IgD-negative memory B cell (primary cell): ENCODE data around the gene OTUD5. TPM values are rescaled to one million over a fixed set of nuclear protein-coding genes. Genes with fewer than 3 reads are reported as not detected.

ENCODE experiments used
- H3K27ac Mint-ChIP-seq, 3 donors: one replicate each; pipeline ENCODE4 v1.8.0; 2020 to 2022; ENCODE audit warnings: mild to moderate bottlenecking in 3 of 3, mixed read lengths in 3 of 3, moderate library complexity in 1 of 3
- H3K27me3 Mint-ChIP-seq: one replicate; pipeline ENCODE4 v1.8.0; 2021; ENCODE audit warnings: mixed read lengths
- H3K36me3 Mint-ChIP-seq: one replicate; pipeline ENCODE4 v1.8.0; 2020; ENCODE audit warnings: mild to moderate bottlenecking, mixed read lengths
- H3K4me1 Mint-ChIP-seq, 3 donors: one replicate each; pipeline ENCODE4 v1.8.0; 2020 to 2022; ENCODE audit warnings: mixed read lengths in 3 of 3, mild to moderate bottlenecking in 1 of 3
- H3K4me3 Mint-ChIP-seq, 4 donors: one replicate each; pipeline ENCODE4 v1.8.0; 2020 to 2022; ENCODE audit warnings: mild to moderate bottlenecking in 4 of 4, mixed read lengths in 4 of 4, moderate library complexity in 3 of 4
- H3K9me3 Mint-ChIP-seq, 3 donors: one replicate each; pipeline ENCODE4 v1.8.0; 2020 to 2021; ENCODE audit warnings: mixed read lengths in 3 of 3, mild to moderate bottlenecking in 1 of 3
- polyA plus RNA-seq: library from polyadenylated mRNA; unstranded; fragments of 300-500 nt; fragmentation: Illumina TruSeq; gene quantifications from one replicate; pipeline ENCODE4 v1.2.3, GENCODE V29; 2021

OTUD5 gene
- polyA plus RNA-seq, 1 donor from 2014 or later, result 30.2 TPM

DNA sequence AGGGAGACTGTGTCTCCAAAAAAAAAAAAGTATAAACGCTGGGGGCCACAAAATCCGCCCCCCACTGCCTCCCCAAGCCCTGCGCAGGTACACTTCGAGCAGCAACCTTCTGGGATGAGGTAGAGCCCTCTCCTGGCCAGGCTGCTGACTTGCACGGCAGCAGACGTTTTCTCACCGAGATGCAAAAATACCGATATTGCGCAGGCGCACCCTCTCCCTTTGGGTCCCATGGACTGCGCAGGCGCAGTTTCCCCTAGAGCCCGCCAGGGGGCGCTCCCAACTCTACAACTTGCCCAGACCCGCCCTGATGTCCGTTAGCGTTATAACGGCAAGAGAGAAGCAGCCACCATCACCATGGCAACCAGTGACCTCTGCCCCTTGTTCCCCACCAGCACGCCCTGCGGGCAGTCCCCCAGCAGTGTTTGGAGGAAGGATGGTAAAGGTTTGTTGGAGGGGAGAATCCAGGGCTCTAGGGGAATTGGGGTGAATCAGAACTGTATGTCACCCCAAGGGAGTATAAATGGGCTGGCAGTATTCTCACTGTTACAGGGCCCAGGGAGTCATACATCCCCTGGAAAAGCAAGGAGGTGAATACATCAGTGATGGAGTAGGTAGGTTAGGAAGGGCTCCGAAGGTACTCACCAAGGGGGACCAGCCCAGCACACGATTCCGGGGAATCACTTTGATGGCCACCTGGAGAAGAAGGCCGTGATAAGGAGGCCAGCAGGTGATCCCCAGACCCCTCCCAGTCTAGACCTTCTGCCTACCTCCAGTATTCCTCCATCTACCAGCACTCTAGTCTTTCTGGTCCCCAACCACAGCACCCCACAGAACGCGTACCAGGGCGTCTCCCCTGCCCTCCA is 40.0 kb downstream of the OTUD5 start:
- H3K9me3 Mint-ChIP-seq, result peaks cover 0 to 3% (median 0%) of the 10 kb centered on the region in 3 donors
- H3K27ac Mint-ChIP-seq, result peak overlapping the region; percentile 96 to 98 (median 98)
- peaks cover 7% of the 10 kb centered on the region for H3K36me3 Mint-ChIP-seq
- peak overlapping the region; percentile 93 to 100 (median 94) for H3K4me3 Mint-ChIP-seq
- H3K4me1 Mint-ChIP-seq, result peaks cover 5 to 33% (median 20%) of the 10 kb centered on the region in 3 donors
- peaks cover 6% of the 10 kb centered on the region for H3K27me3 Mint-ChIP-seq

DNA sequence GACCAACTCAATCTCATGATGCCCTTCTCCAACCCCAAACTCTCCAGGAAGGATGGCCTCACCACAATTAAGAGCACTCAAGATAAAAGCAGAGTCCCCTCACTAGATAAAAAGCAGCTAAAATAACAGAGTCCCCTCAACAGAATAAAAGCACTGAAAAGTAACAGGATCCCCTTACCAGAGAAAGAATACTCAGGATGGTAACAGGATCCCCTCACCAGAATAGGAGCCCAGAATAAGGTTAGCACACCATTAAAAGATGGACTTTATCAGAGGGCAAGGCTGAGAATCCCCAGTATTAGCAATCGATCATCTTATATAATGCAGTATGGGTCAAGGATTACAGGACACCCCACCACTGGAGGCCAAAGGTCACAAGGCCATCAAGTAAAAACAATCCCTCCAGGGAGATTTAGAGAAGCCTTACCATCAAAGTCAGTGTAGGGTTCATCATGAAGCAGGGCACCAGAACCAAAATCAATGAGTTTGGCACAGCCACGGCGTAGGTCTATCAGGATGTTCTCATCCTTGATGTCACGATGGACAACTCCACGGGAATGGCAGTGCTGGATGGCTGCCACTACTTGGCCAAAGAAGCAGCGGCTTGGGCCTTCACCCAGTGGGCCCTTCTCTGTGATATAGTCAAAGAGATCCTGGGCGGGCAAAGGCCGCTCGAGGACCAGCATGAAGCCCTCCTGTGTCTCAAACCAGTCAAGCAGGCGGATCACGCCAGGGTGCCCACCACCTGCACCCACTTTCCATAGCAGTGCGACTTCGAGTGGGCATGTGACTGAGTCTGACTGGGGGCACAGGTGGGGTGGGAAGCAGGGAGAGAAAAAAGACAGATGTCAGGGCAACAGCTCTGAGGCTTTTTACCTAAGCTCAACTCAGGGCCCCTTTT is 42.6 kb downstream of the OTUD5 start:
- Mint-ChIP-seq H3K4me1 (peaks cover 20 to 36% (median 21%) of the 10 kb centered on the region in 3 donors), H3K36me3 (peaks cover 7% of the 10 kb centered on the region), H3K4me3 (peak overlapping the region; percentile 68 to 93 (median 81)), H3K27me3 (peaks cover 4% of the 10 kb centered on the region), H3K27ac (peak overlapping the region; percentile 67 to 95 (median 74)), H3K9me3 (peaks cover 0 to 3% (median 0%) of the 10 kb centered on the region in 3 donors)

DNA sequence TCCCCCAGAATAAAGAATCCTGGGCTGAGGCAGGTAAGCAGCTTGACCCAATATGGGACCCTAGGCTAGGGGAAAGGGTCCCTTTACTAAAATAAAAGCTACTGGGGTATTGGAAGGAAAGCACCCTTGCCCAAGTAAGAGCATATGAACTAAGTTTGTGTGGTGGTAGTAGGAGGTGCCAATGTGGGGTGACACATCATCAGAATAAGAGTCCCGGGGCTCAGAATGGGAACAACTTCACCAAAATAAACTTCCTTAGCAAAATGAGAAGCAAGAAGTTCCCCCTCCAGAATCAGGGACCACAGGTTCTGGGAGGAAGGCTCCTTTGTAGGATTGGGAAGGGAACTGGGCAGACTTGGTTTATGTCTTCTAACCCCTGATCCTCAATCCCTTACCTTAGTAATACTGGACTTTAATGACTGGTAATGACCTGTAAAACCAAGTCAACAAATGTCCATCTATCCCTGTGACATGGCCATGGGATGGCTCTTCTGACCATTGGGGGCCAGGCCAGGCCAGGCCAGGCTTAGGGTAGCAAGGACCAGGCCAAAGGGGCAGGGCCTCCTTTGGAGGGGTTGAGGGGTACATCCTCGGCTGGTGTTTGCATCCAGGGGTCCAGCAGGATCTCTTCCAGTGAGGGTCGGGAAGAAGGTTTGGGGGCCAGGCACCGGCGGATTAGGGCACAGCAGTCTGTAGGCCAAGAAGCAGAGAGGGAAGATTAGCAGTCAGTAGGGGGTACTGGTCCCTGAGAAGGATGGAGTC is 43.6 kb downstream of the OTUD5 start:
- Mint-ChIP-seq H3K4me3 (peak overlapping the region in 2 of 4 donors; percentile 13 to 79), H3K36me3 (peaks cover 7% of the 10 kb centered on the region), H3K27me3 (peaks cover 4% of the 10 kb centered on the region), H3K9me3 (peaks cover 0 to 3% (median 0%) of the 10 kb centered on the region in 3 donors), H3K27ac (peak overlapping the region in 2 of 3 donors; percentile 39 to 95), H3K4me1 (peaks cover 20 to 33% (median 21%) of the 10 kb centered on the region in 3 donors)

DNA sequence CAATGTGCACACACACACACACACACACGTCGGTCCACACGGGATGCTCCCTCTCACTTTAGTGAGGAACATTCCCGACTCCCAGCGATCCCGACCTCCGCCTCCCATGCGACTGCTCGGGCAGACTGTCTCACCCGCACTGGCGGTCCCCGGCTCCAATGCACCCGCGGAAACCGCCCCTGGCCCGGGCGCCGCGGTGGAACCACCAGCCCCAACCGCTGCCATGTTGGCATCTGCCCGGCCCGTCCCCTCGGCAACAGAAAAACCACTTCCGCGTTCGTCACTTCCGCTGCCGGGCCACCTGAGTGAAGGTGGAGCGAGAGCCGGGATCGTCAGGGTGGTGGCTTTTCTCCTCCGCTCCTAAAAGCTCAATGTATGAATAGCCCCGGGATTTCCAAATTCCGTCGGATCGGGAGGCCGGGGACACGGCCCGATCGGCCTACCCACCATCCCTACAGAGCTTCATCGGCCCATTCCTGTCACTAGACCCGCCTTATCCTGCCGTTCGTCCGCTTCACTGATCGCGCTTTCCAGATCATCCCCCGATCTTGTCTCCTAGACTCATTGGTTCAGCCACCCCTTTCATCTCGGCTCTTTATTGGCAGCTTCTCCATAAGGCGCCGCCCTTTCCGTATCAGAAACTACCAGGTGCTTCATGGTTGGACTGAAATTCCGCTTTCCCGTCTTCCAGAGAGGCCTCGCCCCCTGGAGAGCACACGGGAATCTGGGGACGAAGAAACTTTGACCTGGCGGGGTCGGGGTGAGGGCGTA is 45.8 kb downstream of the OTUD5 start, which contains the start of gene SLC35A2:
TSS of gene SLC35A2 (minus strand) at position 235 of the 771 bp plus-strand sequence. CDS start at position 225, 10 bp downstream.
- no peaks in the 10 kb centered on the region for H3K36me3 Mint-ChIP-seq
- H3K9me3 Mint-ChIP-seq, result no peaks in the 10 kb centered on the region
- peak within 1 kb of the TSS; percentile 87 to 96 (median 92) for H3K4me3 Mint-ChIP-seq
- H3K27ac Mint-ChIP-seq, result peak within 1 kb of the TSS; percentile 95 to 99 (median 98)
- H3K27me3 Mint-ChIP-seq, result peaks cover 4% of the 10 kb centered on the region
- peaks cover 15 to 30% (median 16%) of the 10 kb centered on the region in 3 donors for H3K4me1 Mint-ChIP-seq

DNA sequence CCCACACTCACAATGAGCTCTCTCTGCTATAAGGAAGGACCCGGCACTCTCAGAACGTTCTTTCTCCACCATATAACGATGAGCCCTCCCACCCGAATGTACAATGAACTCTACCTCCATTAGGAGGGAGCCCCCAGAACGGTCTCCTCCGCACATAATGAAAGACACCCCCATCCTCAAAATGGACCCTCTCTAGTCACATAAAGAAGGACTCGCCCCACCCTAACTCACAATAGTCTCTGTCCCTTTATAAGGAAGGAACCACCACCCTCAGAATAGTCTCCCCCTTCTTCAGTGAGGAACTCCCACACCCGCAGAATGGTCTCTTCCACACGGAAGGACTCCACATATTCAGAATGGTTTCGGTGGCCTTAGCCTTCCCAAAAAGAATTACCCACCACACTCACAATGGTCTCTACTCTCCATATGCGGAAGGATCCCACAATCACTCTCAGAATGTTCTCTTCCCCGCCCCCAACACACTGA is 46.4 kb downstream of the OTUD5 start:
- Mint-ChIP-seq H3K27ac (peak overlapping the region; percentile 95 to 99 (median 98)), H3K36me3 (no peaks in the 10 kb centered on the region), H3K4me3 (peak overlapping the region; percentile 87 to 96 (median 92)), H3K27me3 (peaks cover 4% of the 10 kb centered on the region), H3K4me1 (peaks cover 15 to 30% (median 15%) of the 10 kb centered on the region in 3 donors), H3K9me3 (no peaks in the 10 kb centered on the region)

DNA sequence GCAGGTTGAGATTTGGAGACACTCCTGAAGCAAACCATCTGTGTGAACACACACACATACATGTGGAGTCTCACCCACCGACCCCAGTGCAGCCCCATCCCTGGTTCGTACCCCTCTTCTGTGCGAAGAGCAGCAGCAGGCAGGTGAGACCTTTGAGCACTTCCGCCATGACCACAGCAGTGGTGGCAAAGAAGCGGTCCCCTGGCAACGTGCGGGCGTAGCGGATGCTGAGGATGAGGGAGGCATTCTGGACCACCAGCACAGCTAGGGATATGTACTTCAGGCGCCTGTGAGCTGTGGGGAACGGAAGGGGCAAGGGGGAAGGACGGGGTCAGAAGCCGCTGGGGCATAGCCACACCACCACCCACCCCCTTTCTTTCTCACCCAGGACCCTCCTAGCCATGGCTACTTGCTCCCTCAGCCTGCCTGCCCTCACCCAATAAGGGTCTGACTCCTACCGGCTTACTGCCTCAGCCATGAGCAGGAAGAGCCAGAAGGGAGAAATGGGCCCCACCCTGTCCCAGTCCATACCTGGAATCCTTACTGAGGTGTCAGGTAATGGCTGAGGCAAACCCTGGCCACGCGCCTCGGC is 47.6 kb downstream of the OTUD5 start:
- Mint-ChIP-seq H3K27ac (peak overlapping the region in 2 of 3 donors; percentile 16 to 57), H3K4me3 (peak overlapping the region in 1 of 4 donors; percentile 87), H3K27me3 (peaks cover 4% of the 10 kb centered on the region), H3K36me3 (no peaks in the 10 kb centered on the region), H3K4me1 (peaks cover 12 to 27% (median 15%) of the 10 kb centered on the region in 3 donors), H3K9me3 (no peaks in the 10 kb centered on the region)

DNA sequence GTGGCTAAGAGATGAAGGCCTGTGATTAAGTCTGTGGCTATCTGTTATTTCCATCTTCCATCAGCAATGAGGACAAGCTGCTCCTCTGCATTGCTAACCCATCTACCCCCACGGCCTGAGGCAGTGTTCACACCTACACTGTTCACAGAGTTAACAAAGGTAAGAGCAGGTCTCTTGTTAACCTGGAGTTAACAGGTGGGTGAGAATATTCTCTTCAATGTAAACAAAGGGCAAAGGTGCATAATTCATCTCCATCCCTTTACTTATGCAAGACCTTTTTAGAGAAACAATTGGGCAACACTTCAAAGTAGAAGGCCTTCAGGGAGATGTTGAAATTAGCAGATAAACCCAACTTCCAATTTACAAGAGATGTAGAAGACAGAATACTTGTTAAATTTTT is 48.8 kb downstream of the OTUD5 start:
- Mint-ChIP-seq H3K36me3 (peaks cover 4% of the 10 kb centered on the region), H3K9me3 (no peaks in the 10 kb centered on the region), H3K27ac (peak overlapping the region in 1 of 3 donors; percentile 57), H3K4me1 (peaks cover 12 to 18% (median 15%) of the 10 kb centered on the region in 3 donors), H3K27me3 (peaks cover 3% of the 10 kb centered on the region), H3K4me3 (peak overlapping the region in 1 of 4 donors; percentile 4)

DNA sequence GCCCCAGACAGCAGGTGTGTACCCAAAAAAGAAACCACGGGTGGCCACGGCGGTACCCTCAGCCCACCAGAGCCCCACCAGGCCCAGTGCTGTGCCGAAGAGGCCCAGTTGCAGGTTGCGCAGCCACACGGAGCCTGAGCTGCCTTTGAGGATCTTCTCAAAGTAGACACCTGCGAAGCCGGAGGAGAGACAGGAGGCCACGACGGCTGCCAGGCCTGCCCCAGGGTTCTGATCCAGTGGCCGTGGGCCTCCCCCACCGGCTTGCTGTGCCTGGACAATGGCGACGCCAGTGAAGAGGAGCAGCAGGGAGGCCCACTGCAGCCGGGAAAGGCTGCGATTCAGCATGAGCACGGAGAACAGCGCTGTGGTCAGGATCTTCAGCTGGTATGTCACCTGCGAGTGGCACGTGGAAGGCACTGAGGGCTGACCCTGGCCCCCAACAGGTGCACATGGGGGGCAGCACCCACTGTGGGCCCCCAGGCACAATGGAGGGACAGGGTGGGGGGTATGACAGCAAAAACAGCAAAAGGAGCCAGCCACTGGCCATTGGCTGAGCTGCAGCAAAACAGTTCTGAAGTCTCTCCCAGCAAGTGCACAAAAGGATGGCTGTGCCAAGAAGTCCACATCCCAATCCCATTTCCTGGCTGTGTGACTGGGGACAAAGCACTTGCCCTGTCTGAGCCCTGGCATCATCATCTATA is 52.2 kb downstream of the OTUD5 start:
- Mint-ChIP-seq H3K27me3 (no peaks in the 10 kb centered on the region), H3K9me3 (no peaks in the 10 kb centered on the region), H3K4me3 (no peak overlapping the region), H3K4me1 (peaks cover 0 to 1% (median 0%) of the 10 kb centered on the region in 3 donors), H3K36me3 (peaks cover 4% of the 10 kb centered on the region), H3K27ac (peak overlapping the region in 1 of 3 donors; percentile 75)

DNA sequence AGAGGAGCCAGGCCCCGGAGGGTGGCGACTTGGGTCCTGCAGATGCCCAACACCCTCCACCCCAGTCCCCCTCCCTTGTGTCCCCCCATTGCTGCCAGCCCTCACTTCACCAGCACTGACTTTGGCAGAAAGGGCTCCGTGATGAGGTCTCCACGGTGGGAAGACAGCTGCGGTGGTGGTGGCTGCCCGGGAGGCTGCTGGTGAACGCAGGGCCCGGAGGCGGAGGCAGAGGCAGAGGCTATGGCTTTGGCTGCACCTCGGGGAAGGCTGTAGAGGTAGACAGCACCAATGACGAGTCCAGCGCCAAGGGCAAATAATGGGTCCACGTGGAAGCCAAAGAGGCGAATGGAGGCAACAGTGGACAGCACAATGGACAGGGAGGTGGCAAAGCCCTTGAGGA is 52.8 kb downstream of the OTUD5 start:
- peaks cover 0 to 3% (median 0%) of the 10 kb centered on the region in 3 donors for H3K4me1 Mint-ChIP-seq
- H3K27me3 Mint-ChIP-seq, result no peaks in the 10 kb centered on the region
- H3K9me3 Mint-ChIP-seq, result no peaks in the 10 kb centered on the region
- H3K4me3 Mint-ChIP-seq, result no peak overlapping the region
- no peak overlapping the region for H3K27ac Mint-ChIP-seq
- peaks cover 4% of the 10 kb centered on the region for H3K36me3 Mint-ChIP-seq

DNA sequence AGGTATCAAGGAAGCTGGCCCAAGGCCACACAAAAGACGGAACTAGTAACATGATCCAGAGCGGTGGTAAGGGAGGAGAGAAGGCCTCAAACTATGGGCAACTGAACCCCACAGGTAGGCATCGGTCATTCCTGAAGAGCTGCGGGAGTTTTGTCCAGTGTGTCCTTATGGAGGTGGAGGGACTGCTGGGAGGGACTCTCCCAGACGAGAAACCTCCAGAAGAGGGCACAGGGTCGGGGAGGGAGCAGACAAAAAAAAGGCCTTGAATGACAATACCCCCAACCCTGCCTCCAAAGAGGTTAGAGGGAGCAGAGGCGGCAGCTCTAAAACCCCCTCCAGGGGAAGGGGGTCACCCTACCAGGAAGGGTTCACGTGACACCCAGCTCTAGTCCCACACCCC is 53.2 kb downstream of the OTUD5 start:
- no peaks in the 10 kb centered on the region for H3K9me3 Mint-ChIP-seq
- H3K27ac Mint-ChIP-seq, result peak overlapping the region in 1 of 3 donors; percentile 85
- peaks cover 0 to 4% (median 0%) of the 10 kb centered on the region in 3 donors for H3K4me1 Mint-ChIP-seq
- H3K4me3 Mint-ChIP-seq, result peak overlapping the region in 1 of 4 donors; percentile 28
- no peaks in the 10 kb centered on the region for H3K27me3 Mint-ChIP-seq
- peaks cover 4% of the 10 kb centered on the region for H3K36me3 Mint-ChIP-seq

DNA sequence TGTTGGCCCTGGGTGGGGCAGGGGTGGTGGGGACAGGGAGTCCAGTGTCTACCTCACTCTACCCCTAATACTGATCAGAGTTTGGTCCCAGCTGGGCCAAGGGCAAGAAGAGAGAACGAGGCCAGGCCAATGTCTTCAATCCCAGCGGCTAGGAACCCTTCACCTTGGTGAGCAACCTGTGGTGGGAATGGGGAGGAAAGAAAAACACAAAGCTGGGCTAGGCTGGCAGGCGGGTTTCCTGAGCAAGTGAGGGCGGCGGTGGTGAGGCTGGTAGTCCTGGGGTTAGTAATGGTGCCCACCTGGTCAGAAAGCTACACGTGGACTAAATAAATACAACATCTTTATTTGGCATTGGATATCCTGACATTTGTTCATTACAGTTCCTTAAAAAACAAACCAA is 54.1 kb downstream of the OTUD5 start:
- no peaks in the 10 kb centered on the region for H3K9me3 Mint-ChIP-seq
- H3K4me3 Mint-ChIP-seq, result peak overlapping the region in 1 of 4 donors; percentile 47
- no peaks in the 10 kb centered on the region for H3K27me3 Mint-ChIP-seq
- peaks cover 0 to 5% (median 0%) of the 10 kb centered on the region in 3 donors for H3K4me1 Mint-ChIP-seq
- H3K27ac Mint-ChIP-seq, result peak overlapping the region in 1 of 3 donors; percentile 33
- H3K36me3 Mint-ChIP-seq, result peaks cover 4% of the 10 kb centered on the region

DNA sequence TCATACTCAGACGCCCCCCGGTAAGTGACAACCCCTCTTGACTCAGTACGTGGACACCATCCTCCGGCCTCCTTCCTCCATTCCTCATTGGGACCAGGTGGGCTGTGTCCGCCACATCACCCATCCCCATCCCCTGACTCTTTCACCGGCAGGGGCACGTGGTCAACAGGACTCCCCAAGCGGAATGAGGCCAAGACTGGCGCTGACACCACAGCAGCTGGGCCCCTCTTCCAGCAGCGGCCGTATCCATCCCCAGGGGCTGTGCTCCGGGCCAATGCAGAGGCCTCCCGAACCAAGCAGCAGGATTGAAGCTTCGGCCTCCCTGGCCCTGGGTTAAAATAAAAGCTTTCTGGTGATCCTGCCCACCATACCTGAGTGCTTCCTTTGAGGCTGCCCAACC is 54.6 kb downstream of the OTUD5 start:
- Mint-ChIP-seq H3K36me3 (peaks cover 4% of the 10 kb centered on the region), H3K27me3 (no peaks in the 10 kb centered on the region), H3K4me3 (peak overlapping the region in 1 of 4 donors; percentile 47), H3K9me3 (no peaks in the 10 kb centered on the region), H3K4me1 (peaks cover 0 to 5% (median 0%) of the 10 kb centered on the region in 3 donors), H3K27ac (peak overlapping the region in 1 of 3 donors; percentile 9)
